A673 (cell line): ENCODE results near the gene IPMK. TPM values are rescaled to one million over a fixed set of nuclear protein-coding genes. Genes with fewer than 3 reads are reported as not detected.

Source experiments
- BruUV-seq: library from RNA; stranded (reverse); fragments of 400-500 nt; replicated peaks from 2 replicates; lab custom pipeline; 2021; lab: Mats Ljungman, UMichigan
- CTCF ChIA-PET: fragments of 300-600 bp; sonication (Branson Sonifier 250); formaldehyde crosslinking; loops from one replicate; lab custom pipeline; 2022; ENCODE audit warnings: antibody characterized with exemption; lab: Charles Lee
- POLR2A ChIA-PET: fragments of 300-600 bp; sonication (Branson Sonifier 250); formaldehyde crosslinking; loops from one replicate; lab custom pipeline; 2022; ENCODE audit warnings: antibody characterized with exemption; ENCODE audit not compliant: low non-redundant PET; lab: Charles Lee
- DNase-seq: peaks from one replicate; pipeline ENCODE4 v3.0.0-alpha.2; 2015; ENCODE audit warnings: low spot score
- H3K27ac ChIP-seq: fragments of 200-600 bp; sonication (generic); 2 replicates; pipeline ENCODE4 v1.5.1; 2016; ENCODE audit warnings: mixed run types, low read depth, mild to moderate bottlenecking, mixed read lengths, antibody characterized with exemption, low read length; ENCODE audit not compliant: poor library complexity, severe bottlenecking
- H3K27me3 ChIP-seq: fragments of 200-600 bp; sonication (generic); replicated peaks from 2 replicates; pipeline ENCODE4 v1.6.1; 2017; ENCODE audit warnings: mixed run types, low read depth, mild to moderate bottlenecking, mixed read lengths, antibody characterized with exemption, low read length; ENCODE audit not compliant: insufficient read depth, poor library complexity
- H3K36me3 ChIP-seq: fragments of 200-600 bp; sonication (generic); 2 replicates; pipeline ENCODE4 v1.6.1; 2016; ENCODE audit warnings: mixed run types, mild to moderate bottlenecking, mixed read lengths, antibody characterized with exemption, low read length; ENCODE audit not compliant: insufficient read depth, poor library complexity, severe bottlenecking
- H3K4me1 ChIP-seq: fragments of 200-600 bp; sonication (generic); 2 replicates; pipeline ENCODE4 v1.6.1; 2017; ENCODE audit warnings: mixed run types, mild to moderate bottlenecking, mixed read lengths, antibody characterized with exemption, low read length; ENCODE audit not compliant: insufficient read depth, poor library complexity, severe bottlenecking
- H3K4me3 ChIP-seq: fragments of 200-600 bp; sonication (generic); 2 replicates; pipeline ENCODE4 v1.5.1; 2016; ENCODE audit warnings: low read depth, mixed run types, mild to moderate bottlenecking, mixed read lengths, low read length; ENCODE audit not compliant: poor library complexity, severe bottlenecking
- H3K9me3 ChIP-seq: fragments of 200-600 bp; sonication (generic); 2 replicates; pipeline ENCODE4 v1.6.1; 2016; ENCODE audit warnings: mixed run types, low read depth, mild to moderate bottlenecking, mixed read lengths, antibody characterized with exemption, low read length; ENCODE audit not compliant: poor library complexity, severe bottlenecking
- CTCF ChIP-seq: fragments of 300-800, 200-600 bp; sonication (generic); conservative IDR thresholded peaks from 2 replicates; pipeline ENCODE4 v1.5.1; 2017; ENCODE audit warnings: low read depth, mild to moderate bottlenecking, antibody characterized with exemption, low read length, moderate library complexity, mixed read lengths
- EZH2 ChIP-seq: fragments of 200-600 bp; sonication (generic); IDR thresholded peaks from 2 replicates; pipeline ENCODE4 v1.6.1; 2017; ENCODE audit warnings: borderline replicate concordance, low read depth, mild to moderate bottlenecking, mixed read lengths, antibody characterized with exemption, low read length; ENCODE audit not compliant: poor library complexity, severe bottlenecking
- intact Hi-C: fragments of 100-400 bp; cut with micrococcal nuclease; formaldehyde crosslinking; loops from one replicate; pipeline ENCODE4 v1.10.0; 2022; ENCODE audit not compliant: unreplicated experiment
- total RNA-seq: library from RNA; stranded (reverse); gene quantifications from 2 replicates; pipeline ENCODE4 v1.2.3, GENCODE V29; 2021

IPMK gene
- total RNA-seq, 1 experiment from 2014 or later, result 8.2 TPM

GRCh38 chr10:58269782-58270290 is 2.1 kb upstream of the IPMK start:
- TSS peak; percentile 72 for BruUV-seq
- Histone ChIP-seq H3K27ac (peak overlapping the region; percentile 90), H3K27me3 (no peaks in the 10 kb centered on the region), H3K4me3 (peak overlapping the region; percentile 69), H3K36me3 (no peaks in the 10 kb centered on the region), H3K4me1 (peaks cover 14% of the 10 kb centered on the region), H3K9me3 (no peaks in the 10 kb centered on the region)
- TF ChIP-seq CTCF, result no peak
- TF ChIP-seq EZH2, result no peak
- intact Hi-C loops, result no loop called here
- peak; percentile 51 for DNase-seq
- ChIA-PET CTCF (no interaction called here), POLR2A (no interaction called here)

GRCh38 chr10:58268946-58269781 is 1.5 kb upstream of the IPMK start, which contains the start of gene CISD1:
CISD1 (plus strand) TSS chr10:58269162; CDS start chr10:58269274, 112 bp downstream.
- DNase-seq, result peak; percentile 99
- ChIA-PET CTCF (interaction anchor here (1.3 kb wide), 1 partner anchor 22 kb away, joined by 3 read pairs; no protein-coding TSS in a partner anchor), POLR2A (no interaction called here)
- H3K4me3 ChIP-seq, result peak within 1 kb of the TSS; percentile 69
- H3K27me3 ChIP-seq, result no peaks in the 10 kb centered on the region
- no peaks in the 10 kb centered on the region for H3K9me3 ChIP-seq
- no TSS peak for BruUV-seq
- H3K36me3 ChIP-seq, result no peaks in the 10 kb centered on the region
- peaks cover 13% of the 10 kb centered on the region for H3K4me1 ChIP-seq
- peak within 1 kb of the TSS; percentile 90 for H3K27ac ChIP-seq
- intact Hi-C loops, result no loop called here
- TF ChIP-seq EZH2 (no peak), CTCF (no peak)

GRCh38 chr10:58268454-58268945 is 806 bp upstream of the IPMK start:
- Histone ChIP-seq H3K36me3 (no peaks in the 10 kb centered on the region), H3K4me3 (peak overlapping the region; percentile 69), H3K9me3 (no peaks in the 10 kb centered on the region), H3K4me1 (peaks cover 18% of the 10 kb centered on the region), H3K27me3 (no peaks in the 10 kb centered on the region), H3K27ac (peak overlapping the region; percentile 81)
- intact Hi-C loops, result no loop called here
- POLR2A ChIA-PET, result no interaction called here
- BruUV-seq, result no TSS peak
- no peak for DNase-seq
- TF ChIP-seq EZH2, result no peak
- no peak for TF ChIP-seq CTCF
- CTCF ChIA-PET, result interaction anchor here (1.3 kb wide), 1 partner anchor 23 kb away, joined by 3 read pairs; no protein-coding TSS in a partner anchor
